GM21717 (cell line): ENCODE data around the gene WBP2NL.

Experiments used
- ATAC-seq: cut with Tn5 transposase; IDR thresholded peaks from one replicate; pipeline ENCODE4 v1.9.1; 2021; ENCODE audit warnings: mild to moderate bottlenecking, moderate library complexity; ENCODE audit not compliant: unreplicated experiment

WBP2NL gene

GRCh38 chr22:41976961-41977566 is 21.5 kb upstream of the WBP2NL start:
- no peak for ATAC-seq

GRCh38 chr22:41978732-41979131 is 19.9 kb upstream of the WBP2NL start:
- no peak for ATAC-seq

- no peak for ATAC-seq
Observed at GRCh38 chr22:41979423-41980250, 19.0 kb upstream of the WBP2NL start.

GRCh38 chr22:41982865-41983264 is 15.7 kb upstream of the WBP2NL start:
- ATAC-seq: no peak

GRCh38 chr22:41983513-41984405 is 14.8 kb upstream of the WBP2NL start:
- no peak for ATAC-seq

GRCh38 chr22:41987276-41987675 is 11.3 kb upstream of the WBP2NL start:
- ATAC-seq: no peak

GRCh38 chr22:41989246-41989645 is 9.3 kb upstream of the WBP2NL start:
- no peak for ATAC-seq

GRCh38 chr22:41991111-41991510 is 7.5 kb upstream of the WBP2NL start:
- no peak for ATAC-seq

GRCh38 chr22:41992496-41992895 is 6.1 kb upstream of the WBP2NL start:
- ATAC-seq: no peak

GRCh38 chr22:41995211-41995610 is 3.4 kb upstream of the WBP2NL start:
- no peak for ATAC-seq

GRCh38 chr22:41996826-41997225 is 1.8 kb upstream of the WBP2NL start:
- no peak for ATAC-seq

GRCh38 chr22:42000466-42000865 is 1.9 kb downstream of the WBP2NL start:
- no peak for ATAC-seq

GRCh38 chr22:42001121-42001520 is 2.5 kb downstream of the WBP2NL start:
- no peak for ATAC-seq

- no peak for ATAC-seq
Observed at GRCh38 chr22:42001706-42002105, 3.1 kb downstream of the WBP2NL start.

GRCh38 chr22:42007922-42008321 is 9.3 kb downstream of the WBP2NL start:
- no peak for ATAC-seq

GRCh38 chr22:42010778-42011177 is 12.2 kb downstream of the WBP2NL start:
- no peak for ATAC-seq

- ATAC-seq: no peak
Observed at GRCh38 chr22:42013385-42013784, 14.8 kb downstream of the WBP2NL start.

- no peak for ATAC-seq
Observed at GRCh38 chr22:42016111-42016510, 17.5 kb downstream of the WBP2NL start.

GRCh38 chr22:42018224-42018623 is 19.6 kb downstream of the WBP2NL start:
- ATAC-seq: no peak

GRCh38 chr22:42021571-42021970 is 23.0 kb downstream of the WBP2NL start:
- no peak for ATAC-seq

- no peak for ATAC-seq
Observed at GRCh38 chr22:42022162-42022847, 23.7 kb downstream of the WBP2NL start.
